Activated naive CD8-positive, alpha-beta T cell (primary cell): Measurements from ENCODE around the gene ZCCHC17.

Experiments used
- H3K27ac Mint-ChIP-seq: one replicate; pipeline ENCODE4 v1.8.0; 2021; ENCODE audit warnings: mixed read lengths
- H3K27me3 Mint-ChIP-seq: one replicate; pipeline ENCODE4 v1.8.0; 2021; ENCODE audit warnings: mixed read lengths
- H3K36me3 Mint-ChIP-seq: one replicate; pipeline ENCODE4 v1.8.0; 2021; ENCODE audit warnings: mixed read lengths
- H3K4me1 Mint-ChIP-seq: one replicate; pipeline ENCODE4 v1.8.0; 2021; ENCODE audit warnings: low read depth, mixed read lengths
- H3K4me3 Mint-ChIP-seq: one replicate; pipeline ENCODE4 v1.8.0; 2021; ENCODE audit warnings: mild to moderate bottlenecking, mixed read lengths
- H3K9me3 Mint-ChIP-seq: one replicate; pipeline ENCODE4 v1.8.0; 2021; ENCODE audit warnings: low read depth, mixed read lengths

ZCCHC17 gene

DNA sequence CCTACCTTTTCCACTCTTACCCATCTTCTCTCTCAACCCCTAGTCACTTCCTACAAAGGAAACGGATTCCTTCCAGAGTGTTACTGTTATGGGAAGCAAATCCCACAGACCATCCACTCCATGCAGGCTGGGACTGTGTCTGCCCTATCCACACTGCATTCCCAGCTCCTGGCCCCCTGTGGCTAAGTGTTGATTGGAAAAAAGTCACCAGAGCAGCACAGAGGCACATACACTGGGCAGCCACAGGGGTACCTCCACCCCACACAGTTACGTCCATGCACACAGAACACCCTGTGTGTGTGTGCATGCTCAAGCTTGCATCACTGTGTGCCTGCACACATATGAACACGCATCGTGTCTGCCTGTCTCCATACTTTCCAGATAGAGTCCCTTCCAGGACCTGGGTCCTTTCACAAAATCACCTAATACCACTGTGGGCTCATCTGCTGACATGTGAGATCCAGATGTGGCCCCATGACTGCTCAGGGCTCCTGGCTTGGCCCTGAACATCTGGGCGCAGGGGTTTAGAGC, 112.0 kb downstream of the ZCCHC17 start:
- no peak overlapping the region for H3K4me3 Mint-ChIP-seq
- peaks cover 9% of the 10 kb centered on the region for H3K4me1 Mint-ChIP-seq
- H3K9me3 Mint-ChIP-seq = no peaks in the 10 kb centered on the region
- no peak overlapping the region for H3K27ac Mint-ChIP-seq
- no peaks in the 10 kb centered on the region for H3K36me3 Mint-ChIP-seq
- H3K27me3 Mint-ChIP-seq = peaks cover 37% of the 10 kb centered on the region

DNA sequence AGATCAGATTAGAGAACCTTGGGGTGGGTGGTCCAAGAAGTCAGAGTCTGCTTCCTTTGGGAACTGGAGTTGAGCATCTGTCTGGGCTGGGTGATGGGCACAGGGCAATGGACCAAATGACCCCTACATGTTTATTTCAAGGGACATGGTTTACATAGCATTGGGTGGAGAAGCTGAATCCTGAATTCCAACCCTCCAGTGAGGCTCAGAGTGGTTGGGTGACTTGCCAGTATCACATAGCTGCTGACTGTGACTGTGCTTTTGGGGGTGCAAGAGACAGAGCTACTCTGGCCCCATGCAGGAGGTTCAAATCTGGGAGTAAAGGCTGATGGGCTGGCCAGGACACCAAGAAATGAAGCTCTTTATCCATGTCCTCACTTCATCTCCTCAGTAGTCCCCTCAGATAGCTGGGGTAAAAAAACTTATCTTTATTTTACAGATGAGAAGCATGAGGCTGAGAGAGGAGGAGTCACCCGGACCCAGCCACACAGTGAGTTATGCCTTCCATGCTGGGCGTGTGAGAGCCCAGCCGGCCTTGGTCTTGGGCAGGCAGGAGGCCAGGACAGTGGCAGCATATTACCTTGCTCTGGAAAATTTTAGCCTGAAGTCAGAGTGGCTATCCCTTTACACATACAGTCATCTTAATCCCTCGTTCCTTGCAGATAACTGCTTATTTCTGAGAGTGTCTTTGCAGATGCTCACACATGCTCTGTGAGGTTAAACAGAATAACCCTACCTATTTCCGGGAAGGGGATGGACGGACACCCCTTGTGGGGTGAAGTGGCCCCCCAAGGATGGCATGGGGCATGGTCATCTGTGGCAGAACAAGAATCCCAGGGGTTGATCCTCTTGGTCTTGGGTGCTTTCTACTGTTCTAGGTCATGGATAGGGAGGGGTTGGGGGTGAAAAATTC, 113.4 kb downstream of the ZCCHC17 start:
- Mint-ChIP-seq H3K4me1 (peaks cover 11% of the 10 kb centered on the region), H3K27me3 (peaks cover 37% of the 10 kb centered on the region), H3K4me3 (no peak overlapping the region), H3K36me3 (no peaks in the 10 kb centered on the region), H3K9me3 (no peaks in the 10 kb centered on the region), H3K27ac (no peak overlapping the region)

DNA sequence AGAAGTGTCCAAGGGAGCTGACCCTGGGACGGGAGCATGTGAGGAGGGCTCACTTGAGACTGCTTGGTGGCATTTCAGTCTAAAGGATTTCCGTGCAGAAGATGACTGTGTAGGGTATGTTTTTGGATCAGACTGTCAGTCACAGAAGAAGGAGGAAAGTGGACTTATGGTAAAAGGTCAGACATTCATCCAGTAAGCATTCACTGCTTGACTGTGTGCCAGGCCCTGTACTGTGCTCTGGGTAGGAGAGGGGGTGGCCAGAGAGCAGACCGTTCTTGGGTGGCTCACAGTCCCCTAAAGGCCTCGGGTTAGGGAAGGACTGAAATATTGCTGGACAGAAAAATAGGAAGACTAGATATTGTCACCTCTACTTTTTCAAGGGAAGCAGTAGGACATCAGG, 114.0 kb downstream of the ZCCHC17 start:
- Mint-ChIP-seq H3K27me3 (peaks cover 43% of the 10 kb centered on the region), H3K36me3 (no peaks in the 10 kb centered on the region), H3K4me1 (peaks cover 11% of the 10 kb centered on the region), H3K9me3 (no peaks in the 10 kb centered on the region), H3K27ac (no peak overlapping the region), H3K4me3 (no peak overlapping the region)

DNA sequence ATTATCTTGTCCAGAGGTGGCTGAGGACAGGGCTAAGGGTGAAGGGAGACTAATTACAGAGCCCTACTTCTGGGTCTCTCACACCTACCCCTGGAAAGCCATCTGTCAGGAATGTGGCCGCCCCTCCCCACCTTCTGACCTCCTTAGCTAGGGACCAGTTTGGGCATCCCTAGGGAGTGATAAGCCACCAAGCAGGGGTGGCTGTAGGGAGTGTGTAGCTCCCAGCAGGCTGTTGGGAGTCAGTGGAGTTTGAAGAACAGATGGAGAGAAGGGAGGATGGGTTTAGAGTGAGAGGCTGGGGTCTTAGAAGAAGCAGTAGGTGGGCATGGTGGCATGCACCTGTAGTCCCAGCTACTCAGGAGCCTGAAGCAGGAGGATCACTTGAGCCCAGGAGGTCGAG, 115.4 kb downstream of the ZCCHC17 start:
- Mint-ChIP-seq H3K27me3 (peaks cover 47% of the 10 kb centered on the region), H3K27ac (no peak overlapping the region), H3K4me3 (peak overlapping the region; percentile 81), H3K36me3 (no peaks in the 10 kb centered on the region), H3K4me1 (peaks cover 11% of the 10 kb centered on the region), H3K9me3 (no peaks in the 10 kb centered on the region)

DNA sequence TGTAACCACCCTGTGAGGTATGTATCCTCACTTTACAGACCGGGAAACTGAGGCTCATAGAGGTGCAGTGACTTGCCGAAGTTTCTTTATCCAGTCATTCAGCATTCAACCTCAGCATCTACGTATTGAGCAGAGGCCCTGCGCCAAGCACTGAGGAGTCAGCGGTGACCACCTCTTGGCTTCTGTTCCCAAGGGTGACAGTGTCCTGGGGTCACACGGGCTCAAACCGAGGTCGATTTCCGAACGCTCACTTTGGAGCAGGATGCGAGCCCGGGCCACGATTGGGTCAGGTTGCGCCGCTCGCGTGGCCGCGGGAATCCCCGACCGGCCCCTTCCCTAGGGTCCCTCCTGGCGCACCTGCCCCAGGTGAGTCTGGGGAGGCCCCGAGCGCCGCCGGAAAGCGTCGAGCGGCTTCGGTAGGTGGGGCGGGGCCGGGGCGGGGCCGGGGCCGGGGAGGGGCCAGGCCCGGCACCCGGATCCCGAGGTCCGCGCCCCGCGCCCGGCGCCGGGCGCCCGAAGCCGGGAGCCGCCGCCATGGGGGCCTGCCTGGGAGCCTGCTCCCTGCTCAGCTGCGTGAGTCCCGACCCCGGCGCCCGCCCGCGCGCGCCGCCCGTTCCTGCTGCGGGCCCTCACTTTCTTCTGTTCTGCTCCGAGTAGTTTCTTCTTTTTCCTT, 116.0 kb downstream of the ZCCHC17 start, which contains the start of gene SERINC2:
SERINC2 (plus strand) TSS at position 482 of the 673 bp plus-strand sequence; CDS start at position 535, 53 bp downstream.
- H3K36me3 Mint-ChIP-seq = no peaks in the 10 kb centered on the region
- peaks cover 11% of the 10 kb centered on the region for H3K4me1 Mint-ChIP-seq
- no peak within 1 kb of the TSS for H3K27ac Mint-ChIP-seq
- H3K4me3 Mint-ChIP-seq = peak within 1 kb of the TSS; percentile 87
- peaks cover 50% of the 10 kb centered on the region for H3K27me3 Mint-ChIP-seq
- H3K9me3 Mint-ChIP-seq = no peaks in the 10 kb centered on the region

DNA sequence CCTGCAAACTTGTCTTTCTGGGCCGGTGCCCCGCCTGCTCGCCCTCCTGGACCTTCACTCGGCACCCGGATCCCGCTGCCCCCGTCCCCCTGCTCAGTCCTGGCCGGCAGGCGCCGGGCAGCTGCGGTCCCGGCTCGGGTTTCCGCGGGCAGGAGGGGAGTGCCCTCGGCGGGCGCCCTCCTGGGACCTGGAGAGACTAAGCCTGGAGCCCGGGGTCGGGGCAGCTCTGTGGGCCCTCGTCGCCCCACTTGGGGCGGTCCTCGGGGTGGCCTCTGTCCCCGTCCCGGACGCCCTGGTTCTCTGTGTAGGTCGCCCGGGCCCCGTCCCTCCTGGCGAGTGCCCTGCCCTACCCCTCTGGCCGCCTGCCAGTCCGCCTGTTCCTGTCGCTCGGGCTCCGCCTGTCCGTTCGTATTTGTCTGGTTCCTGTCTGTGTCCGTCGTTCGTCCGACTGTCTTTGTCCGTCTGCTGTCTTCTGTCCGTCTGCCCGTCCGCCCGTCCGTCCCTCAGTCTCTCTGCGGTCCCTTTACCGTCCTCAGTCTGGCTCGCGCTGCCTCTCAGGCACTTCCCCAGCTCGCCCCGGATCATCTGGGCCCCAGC, 116.7 kb downstream of the ZCCHC17 start:
- no peak overlapping the region for H3K27ac Mint-ChIP-seq
- peak overlapping the region; percentile 87 for H3K4me3 Mint-ChIP-seq
- no peaks in the 10 kb centered on the region for H3K9me3 Mint-ChIP-seq
- no peaks in the 10 kb centered on the region for H3K36me3 Mint-ChIP-seq
- H3K4me1 Mint-ChIP-seq = peaks cover 11% of the 10 kb centered on the region
- peaks cover 49% of the 10 kb centered on the region for H3K27me3 Mint-ChIP-seq
